NCI-H526 (cell line): ENCODE results near the gene GNA15.
"Not testable (repeated sequence)": the region's sequence is repeated elsewhere in the genome, so short reads cannot be mapped to it uniquely, and the experiment has no call there.

ENCODE experiments used
- DNase-seq, 2 experiments: peaks; one replicate each; lab custom pipeline; 2025; lab: John Stamatoyannopoulos, UW

The GNA15 gene, protein sequence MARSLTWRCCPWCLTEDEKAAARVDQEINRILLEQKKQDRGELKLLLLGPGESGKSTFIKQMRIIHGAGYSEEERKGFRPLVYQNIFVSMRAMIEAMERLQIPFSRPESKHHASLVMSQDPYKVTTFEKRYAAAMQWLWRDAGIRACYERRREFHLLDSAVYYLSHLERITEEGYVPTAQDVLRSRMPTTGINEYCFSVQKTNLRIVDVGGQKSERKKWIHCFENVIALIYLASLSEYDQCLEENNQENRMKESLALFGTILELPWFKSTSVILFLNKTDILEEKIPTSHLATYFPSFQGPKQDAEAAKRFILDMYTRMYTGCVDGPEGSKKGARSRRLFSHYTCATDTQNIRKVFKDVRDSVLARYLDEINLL

DNA sequence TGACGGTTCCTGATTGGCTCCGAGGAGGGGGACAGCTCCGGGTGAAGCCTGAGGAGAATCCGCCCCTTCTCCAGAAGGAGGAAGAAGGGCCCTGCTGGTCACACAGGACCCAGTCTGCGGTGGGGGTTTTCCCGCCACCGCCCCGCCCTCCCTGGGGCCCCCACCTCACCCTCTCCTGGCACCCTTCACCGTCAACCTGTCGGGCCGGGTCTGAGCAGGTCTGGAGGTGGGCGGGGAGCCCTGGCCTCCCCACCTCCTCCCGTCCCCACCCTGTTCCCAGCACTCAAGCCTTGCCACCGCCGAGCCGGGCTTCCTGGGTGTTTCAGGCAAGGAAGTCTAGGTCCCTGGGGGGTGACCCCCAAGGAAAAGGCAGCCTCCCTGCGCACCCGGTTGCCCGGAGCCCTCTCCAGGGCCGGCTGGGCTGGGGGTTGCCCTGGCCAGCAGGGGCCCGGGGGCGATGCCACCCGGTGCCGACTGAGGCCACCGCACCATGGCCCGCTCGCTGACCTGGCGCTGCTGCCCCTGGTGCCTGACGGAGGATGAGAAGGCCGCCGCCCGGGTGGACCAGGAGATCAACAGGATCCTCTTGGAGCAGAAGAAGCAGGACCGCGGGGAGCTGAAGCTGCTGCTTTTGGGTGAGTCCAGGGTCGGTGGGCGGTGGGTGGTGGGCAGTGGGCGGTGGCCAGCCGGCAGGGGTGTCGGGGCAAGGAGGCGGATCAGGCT is at the start of gene GNA15:
TSS of gene GNA15 (plus strand) at position 73 of the 723 bp plus-strand sequence. CDS start at position 491, 418 bp downstream.
- DNase-seq, result no peak

- DNase-seq, result no peak
Observed at GRCh38 chr19:3087769-3088168, 48.1 kb upstream of the GNA15 start.

- DNase-seq, result not testable (repeated sequence)
Observed at GRCh38 chr19:3089299-3089855, 46.5 kb upstream of the GNA15 start.

DNA sequence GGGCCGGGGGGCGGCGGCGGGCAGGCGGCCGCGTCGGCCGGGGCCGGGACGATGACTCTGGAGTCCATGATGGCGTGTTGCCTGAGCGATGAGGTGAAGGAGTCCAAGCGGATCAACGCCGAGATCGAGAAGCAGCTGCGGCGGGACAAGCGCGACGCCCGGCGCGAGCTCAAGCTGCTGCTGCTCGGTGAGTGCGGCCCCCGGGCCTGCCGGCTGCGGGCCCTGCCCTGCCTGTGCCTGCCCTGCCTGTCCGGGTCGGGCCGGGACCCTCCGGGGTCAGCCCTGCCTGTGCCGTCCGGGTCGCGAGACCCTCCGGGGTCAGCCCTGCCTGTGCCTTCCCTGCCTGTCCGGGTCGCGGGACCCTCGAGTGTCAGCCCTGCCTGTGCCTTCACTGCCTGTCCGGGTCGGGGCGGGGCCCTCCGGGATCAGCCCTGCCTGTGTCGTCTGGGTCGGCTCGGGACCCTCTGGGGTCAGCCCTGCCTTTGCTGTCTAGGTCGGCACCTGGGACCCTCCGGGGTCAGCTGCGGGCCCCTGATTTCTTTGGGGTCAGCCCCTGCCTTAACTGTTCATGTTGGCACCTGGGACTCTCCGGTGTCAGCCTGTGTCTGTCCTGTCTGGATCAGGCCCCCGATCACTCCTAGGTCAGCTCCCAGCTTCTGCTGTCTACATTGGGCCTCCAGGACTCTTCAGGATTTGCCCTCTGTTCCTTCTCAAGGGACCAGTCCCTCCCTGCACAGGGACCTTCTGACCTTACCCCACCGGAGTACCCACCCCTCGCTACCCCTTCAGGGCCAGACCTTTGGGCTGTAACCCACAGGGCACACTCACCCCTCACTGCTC is 41.0 kb upstream of the GNA15 start:
- DNase-seq, result peak in 1 of 2 experiments; percentile 43

- peak in 1 of 2 experiments; percentile 10 for DNase-seq
Observed at GRCh38 chr19:3095441-3096191, 40.2 kb upstream of the GNA15 start.

DNA sequence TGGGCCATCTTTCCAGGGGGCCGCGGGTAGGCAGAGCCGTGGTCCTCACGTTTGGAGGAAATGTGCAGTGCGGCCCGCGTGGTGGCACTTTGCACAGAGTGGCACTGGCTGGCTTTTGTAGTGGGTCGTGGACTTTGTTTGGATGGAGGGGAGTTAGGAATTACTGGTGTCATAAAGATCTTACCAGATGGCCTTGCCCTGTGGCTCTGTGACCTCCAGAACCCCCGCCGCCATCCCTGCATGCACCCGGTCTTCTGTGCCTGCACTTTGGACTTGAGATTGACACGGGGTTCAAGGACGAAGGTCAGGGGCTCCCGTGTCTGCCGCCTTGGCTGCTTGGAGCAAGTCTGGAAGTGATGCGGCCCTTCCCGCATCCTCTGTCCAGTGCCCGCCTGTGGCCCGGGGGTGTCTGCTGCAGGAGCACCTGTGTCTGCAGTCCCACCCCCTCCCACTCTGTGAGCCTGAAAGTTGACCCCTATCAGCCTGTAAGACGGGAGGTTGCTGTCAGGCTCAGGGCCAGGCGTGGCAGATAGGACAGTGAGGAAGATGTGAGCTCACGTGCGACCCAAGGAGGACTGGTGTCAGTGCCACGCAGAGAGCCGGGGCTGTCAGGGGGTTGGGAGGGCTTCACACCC is 39.4 kb upstream of the GNA15 start:
- no peak for DNase-seq

DNA sequence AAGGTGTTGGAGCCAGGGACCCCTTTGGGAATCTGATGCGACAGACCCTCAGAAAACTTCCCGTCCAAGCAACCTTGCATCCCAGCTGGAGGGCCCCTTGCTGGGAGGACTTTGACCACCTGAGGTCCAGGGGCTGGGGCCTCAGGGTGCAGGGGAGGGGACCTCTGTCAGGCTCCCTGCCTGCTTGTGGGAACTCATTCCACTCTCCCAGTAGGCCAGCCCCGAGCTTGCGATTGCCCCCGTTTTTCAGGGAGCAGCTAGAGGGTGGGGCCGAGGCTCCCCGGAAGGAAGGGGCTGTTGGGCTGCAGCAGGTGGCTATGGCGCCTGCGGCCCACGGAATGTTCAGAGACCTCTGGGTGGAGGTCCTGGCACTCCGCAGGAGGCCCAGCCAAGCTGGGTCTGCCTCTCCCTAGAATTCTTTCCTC is 38.9 kb upstream of the GNA15 start:
- DNase-seq, result no peak

- DNase-seq, result no peak
Observed at GRCh38 chr19:3097442-3097871, 38.4 kb upstream of the GNA15 start.

DNA sequence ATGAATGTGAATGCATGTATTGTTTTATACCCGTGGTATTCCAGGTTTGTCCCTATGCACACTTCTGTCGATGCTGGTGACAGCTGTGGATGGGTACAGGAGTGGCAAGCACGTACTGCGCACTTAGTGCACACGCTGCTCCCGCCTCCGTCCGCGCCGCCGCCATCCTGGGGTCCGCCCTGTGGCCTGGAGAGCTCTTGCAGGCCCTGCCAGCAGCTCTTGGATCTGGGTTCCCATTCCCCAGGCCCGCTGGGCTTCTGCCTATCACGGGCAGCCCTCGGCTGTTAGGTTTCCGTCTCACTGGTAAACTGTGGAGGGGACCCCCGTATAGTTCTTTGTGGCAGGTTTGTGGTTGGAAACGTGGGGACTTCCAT is 37.7 kb upstream of the GNA15 start:
- DNase-seq, result no peak

DNA sequence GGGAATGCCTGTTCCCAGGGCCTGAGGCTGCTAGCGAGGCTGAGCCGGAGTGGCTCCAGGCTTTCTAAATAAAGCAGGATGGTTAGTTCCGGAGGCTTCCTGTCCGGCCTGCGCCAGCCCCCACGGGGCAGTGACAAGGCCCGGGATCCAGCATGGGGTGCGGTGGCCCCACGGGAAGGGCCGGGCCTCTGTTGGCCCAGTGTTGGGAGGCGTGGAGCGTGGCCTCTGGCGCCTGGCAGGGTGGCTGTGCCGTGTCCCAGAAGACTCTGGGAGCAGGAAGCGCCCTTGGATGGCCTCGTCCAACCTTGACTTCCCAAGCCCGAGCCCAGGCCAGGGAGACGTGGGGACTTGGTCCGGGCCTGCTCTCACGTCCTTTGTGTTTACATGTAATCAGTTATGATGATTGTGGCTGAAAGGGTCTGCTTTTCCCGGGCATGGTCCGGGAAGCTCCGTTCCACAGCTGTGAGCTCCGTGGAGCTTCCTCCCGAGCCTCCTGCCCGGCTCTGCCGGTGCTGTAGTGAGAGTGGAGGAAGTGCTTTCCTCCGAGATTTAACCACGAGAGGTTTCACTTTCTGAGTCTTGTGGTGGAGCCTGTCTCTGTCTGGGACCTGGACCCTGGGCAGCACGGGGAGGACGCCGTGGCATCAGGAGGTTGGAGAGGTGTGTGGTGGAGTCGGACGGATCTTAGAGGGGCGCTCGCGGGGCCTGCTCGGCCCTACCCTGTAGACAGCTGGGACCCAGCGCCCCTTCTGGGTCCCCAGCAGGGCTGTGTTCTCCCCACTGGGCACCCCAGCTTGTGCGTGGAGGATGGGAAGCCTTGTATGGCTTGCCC is 37.1 kb upstream of the GNA15 start:
- DNase-seq, result no peak

- DNase-seq, result no peak
Observed at GRCh38 chr19:3099347-3100145, 36.3 kb upstream of the GNA15 start.

GRCh38 chr19:3100331-3100730 is 35.5 kb upstream of the GNA15 start:
- DNase-seq, result no peak

DNA sequence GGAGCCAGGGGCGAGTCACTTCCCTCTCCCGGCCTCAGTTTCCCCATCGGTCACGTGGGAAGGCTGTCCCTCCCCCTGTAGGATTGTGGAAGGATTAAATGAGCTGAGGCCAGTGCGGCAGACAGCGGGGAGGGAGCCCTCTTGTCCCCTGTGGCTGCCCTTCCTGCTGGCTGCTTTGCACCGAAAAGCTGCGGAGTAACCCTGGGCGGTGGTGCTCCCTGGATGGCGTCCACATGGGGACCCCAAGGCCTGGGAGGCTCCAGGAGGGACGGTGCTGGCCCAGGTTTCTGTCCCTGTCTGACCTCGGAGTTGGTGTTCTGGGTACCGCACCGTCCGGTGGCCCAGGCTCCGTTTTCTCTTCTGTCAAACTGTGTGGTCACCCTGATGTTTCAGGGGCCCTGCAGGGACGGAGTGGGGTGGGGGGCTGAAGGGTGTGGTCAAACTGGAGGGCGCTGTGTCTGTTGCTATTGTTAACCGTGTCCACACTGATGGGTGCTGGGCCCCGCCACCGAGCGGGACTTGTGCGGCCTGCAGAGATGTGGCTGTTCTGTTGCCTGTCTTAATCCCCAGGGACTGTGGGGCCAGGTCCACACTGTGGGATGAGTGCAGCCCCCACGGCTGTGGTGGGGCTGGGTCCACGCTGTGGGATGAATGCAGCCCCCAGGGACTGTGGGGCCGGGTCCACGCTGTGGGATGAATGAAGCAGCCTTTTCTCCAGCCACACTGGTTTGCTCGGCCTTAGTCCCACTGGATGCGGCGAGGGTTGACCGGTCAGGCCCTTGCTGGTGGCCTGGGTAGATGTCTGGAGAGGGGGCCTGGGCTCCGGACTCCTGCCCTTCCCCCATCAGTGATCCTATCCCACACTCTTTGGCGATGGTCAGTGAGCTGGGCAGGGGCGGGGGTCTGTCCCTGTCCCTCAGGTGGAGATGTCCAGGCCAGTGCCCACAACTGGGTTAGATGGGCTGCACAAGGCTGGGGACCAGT is 34.8 kb upstream of the GNA15 start:
- DNase-seq, result peak in 1 of 2 experiments; percentile 17

DNA sequence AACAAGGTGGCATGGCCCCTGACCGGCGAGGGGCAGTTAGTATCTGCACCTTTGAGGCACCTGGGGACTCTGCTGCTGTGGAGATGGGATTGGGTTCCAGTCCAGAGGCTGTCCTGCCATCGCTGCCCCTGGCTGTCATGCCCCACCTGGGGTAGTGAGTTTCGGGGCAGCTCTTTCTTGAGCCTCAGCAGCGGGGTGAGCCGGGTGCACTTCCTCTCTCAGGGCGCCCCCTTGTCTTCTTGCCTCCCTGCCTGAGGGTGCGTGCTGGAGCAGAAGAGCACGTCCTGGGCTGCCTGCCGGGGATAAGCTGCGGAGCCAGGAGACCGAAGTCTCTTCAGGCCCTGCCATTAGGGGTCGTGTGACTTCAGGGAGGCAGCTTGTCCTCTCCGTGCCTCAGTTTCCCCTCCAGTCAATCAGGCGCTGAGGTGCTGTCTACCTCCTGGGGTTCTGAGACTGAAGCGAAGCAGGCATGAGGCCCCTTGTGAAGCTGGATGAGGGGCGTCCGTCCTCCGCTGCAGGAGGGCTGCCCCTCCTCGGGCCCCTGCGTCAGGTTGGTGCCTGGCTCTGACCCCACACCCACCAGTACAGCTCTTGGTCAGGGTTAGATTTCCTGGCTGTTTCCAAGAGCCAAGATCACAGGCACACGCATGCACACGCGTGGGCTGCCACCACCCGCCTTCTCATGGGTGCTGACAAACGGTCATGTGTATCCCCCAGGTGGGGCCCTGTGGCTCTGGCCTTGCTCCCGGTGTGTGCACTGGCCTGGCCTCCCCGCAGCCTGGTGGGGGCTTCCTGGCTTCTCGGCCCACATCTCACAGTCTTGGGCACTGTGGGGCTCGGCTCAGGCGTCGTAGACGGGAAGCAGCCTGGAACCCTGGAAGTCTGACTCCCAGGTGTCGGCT is 33.3 kb upstream of the GNA15 start:
- no peak for DNase-seq

- DNase-seq, result no peak
Observed at GRCh38 chr19:3104708-3104983, 31.2 kb upstream of the GNA15 start.

GRCh38 chr19:3105641-3106508 is 30.0 kb upstream of the GNA15 start:
- no peak for DNase-seq
